Activated CD8-positive, alpha-beta memory T cell treated with anti-CD3 and anti-CD28 coated beads for 1 hour (primary cell): ENCODE results near the gene LRRC3.
A peak's percentile ranks its signal among the peaks of the same experiment; 100 is the strongest.
"Not testable (repeated sequence)": the region's sequence is repeated elsewhere in the genome, so short reads cannot be mapped to it uniquely, and the experiment has no call there.

Source experiments
- DNase-seq, 2 donors: peaks; one replicate each; pipeline ENCODE4 v3.0.0-alpha.2; 2020; ENCODE audit warnings: low read depth in 1 of 2; ENCODE audit errors: extremely low read depth in 1 of 2

LRRC3 gene, protein sequence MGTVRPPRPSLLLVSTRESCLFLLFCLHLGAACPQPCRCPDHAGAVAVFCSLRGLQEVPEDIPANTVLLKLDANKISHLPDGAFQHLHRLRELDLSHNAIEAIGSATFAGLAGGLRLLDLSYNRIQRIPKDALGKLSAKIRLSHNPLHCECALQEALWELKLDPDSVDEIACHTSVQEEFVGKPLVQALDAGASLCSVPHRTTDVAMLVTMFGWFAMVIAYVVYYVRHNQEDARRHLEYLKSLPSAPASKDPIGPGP

GRCh38 chr21:44454747-44455523, at the start of gene LRRC3:
Gene LRRC3 (plus strand): TSS chr21:44455510. CDS start chr21:44456645, 1,135 bp downstream.
- DNase-seq, result peak; percentile 41 to 71

GRCh38 chr21:44405948-44406872, 49.1 kb upstream of the LRRC3 start:
- no peak for DNase-seq

DNA sequence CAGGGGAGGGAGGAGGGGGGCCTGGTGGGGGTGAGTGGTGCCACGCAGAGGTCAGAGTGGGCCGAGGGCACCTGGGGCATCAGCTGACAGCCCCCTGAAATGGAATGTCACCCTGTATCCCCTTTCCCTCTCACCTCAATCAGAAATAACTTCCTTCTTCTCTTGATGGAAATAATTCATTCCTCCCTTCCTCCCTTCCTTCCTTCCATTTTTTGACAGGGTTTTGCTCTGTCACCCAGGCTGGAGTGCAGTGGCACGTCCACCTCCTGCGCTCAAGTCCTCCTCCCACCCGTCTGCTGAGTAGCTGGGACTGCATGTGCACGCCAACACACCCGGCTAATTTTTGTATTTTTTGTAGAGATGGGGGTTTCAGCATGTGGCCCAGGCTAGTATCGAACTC, 48.4 kb upstream of the LRRC3 start:
- no peak for DNase-seq

- no peak for DNase-seq
Measured at GRCh38 chr21:44407493-44407892, 47.8 kb upstream of the LRRC3 start.

GRCh38 chr21:44408226-44408625, 47.1 kb upstream of the LRRC3 start:
- DNase-seq, result no peak

- no peak for DNase-seq
Measured at GRCh38 chr21:44413566-44414290, 41.6 kb upstream of the LRRC3 start.

- no peak for DNase-seq
Measured at GRCh38 chr21:44414291-44415072, 40.8 kb upstream of the LRRC3 start.

GRCh38 chr21:44415073-44416025, 40.0 kb upstream of the LRRC3 start:
- no peak for DNase-seq

DNA sequence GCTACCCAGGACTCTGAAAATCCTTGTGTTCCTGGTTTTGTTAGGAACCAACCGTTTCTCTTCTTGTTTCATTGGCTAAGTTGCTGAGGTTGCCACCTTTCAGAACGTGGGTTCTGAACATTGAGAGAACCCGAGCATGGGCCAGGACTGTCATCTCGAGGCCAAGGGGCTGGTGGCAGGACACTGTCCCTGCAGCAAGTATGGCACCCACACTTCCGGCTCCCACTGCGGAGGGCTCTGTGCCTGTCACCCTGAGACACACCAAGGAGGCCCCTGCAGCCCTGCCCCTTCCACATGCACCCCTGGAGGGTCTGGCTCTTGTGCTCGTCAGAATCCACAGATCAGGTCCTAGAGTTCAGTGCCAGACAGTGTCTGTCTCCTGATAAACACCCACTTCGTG, 39.1 kb upstream of the LRRC3 start:
- no peak for DNase-seq

DNA sequence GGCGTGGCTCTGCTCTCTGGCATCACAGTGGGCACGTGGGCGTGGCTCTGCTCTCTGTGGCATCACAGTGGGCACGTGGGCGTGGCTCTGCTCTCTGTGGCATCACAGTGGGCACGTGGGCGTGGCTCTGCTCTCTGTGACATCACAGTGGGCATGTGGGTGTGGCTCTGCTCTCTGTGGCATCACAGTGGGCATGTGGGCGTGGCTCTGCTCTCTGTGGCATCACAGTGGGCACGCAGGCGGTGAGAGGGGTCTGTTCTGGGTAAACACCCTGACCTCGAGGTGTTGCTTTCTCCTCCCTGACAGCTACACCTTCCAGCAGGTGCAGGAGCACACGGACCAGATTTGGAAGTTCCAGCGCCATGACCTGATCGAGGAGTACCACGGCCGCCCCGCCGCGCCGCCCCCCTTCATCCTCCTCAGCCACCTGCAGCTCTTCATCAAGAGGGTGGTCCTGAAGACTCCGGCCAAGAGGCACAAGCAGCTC, 37.6 kb upstream of the LRRC3 start:
- not testable (repeated sequence) for DNase-seq

DNA sequence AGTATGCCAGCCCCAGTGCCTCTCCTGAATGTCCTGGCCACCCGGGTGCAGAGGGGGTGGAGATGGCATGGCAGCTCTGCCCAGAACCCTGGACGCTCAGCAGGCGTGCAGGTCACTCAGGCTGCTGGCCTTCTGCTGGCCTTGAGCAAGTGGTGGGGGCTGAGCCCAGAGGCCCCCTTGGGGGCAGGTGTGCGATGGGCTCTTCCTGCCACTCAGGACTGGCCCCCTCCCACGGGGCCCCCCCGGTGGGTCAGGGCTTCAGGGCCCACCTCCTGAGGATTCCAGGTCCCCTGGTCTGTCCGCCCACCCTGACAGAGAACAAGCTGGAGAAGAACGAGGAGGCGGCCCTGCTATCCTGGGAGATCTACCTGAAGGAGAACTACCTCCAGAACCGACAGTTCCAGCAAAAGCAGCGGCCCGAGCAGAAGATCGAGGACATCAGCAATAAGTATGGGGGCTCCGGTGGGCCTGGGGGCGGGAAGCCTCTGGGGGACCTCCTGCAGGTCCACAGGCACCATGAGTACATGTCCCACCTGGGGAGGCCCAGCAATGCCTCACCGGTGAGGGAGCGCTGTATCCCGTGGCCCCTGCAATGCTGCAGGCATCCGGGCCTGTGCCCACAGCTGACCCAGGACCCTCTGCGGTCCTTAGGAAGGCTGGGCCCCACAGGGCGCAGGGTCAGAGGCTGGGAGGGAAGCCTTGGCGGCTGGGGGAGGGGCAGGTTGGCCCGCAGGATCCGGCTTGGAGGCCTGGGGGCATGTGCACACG, 37.0 kb upstream of the LRRC3 start:
- no peak for DNase-seq

- no peak for DNase-seq
Measured at GRCh38 chr21:44418876-44419230, 36.5 kb upstream of the LRRC3 start.

GRCh38 chr21:44419679-44420078, 35.6 kb upstream of the LRRC3 start:
- DNase-seq, result no peak

GRCh38 chr21:44420416-44421205, 34.7 kb upstream of the LRRC3 start:
- no peak for DNase-seq

GRCh38 chr21:44421901-44422840, 33.1 kb upstream of the LRRC3 start:
- no peak for DNase-seq

DNA sequence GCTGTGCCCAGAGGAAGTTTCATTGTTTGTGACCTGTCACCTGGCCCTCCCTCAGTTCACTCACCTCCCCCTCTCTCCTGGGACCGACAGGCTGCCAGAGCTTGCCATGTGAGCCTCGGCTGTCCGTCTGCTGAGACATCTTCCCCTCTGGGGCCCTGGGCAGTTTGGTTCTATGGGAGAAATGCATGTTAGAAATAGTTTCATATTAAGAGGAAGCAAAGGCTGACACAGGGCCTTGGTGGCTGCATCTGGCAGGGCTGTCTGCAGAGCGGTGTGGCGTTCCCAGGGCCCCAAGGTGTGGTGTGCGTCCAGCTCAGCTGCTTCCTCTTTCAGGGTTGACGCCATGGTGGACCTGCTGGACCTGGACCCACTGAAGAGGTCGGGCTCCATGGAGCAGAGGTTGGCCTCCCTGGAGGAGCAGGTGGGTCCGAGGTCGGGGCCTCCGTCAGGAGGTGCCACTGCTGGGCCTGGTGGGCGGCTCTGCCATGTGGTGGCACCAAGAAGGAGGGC, 31.9 kb upstream of the LRRC3 start:
- no peak for DNase-seq
